Measurements from ENCODE around the gene SSX1. TPM values are rescaled to one million over a fixed set of nuclear protein-coding genes. Genes with fewer than 3 reads are reported as not detected.
"Not testable (repeated sequence)": the region's sequence is repeated elsewhere in the genome, so short reads cannot be mapped to it uniquely, and the experiment has no call there.

The SSX1 gene
- total RNA-seq, 1 experiment from 2014 or later, result not detected

GRCh38 chrX:48278958-48279357 lies 23.8 kb downstream of the SSX1 start:
- CTCF ChIA-PET, result no interaction called here
- DNase-seq, result peak; percentile 2 to 34
- Mint-ChIP-seq H3K4me3 (ENCODE audit: unreplicated experiment) (no peak overlapping the region), H3K27ac (ENCODE audit: unreplicated experiment) (no peak overlapping the region), H3K4me1 (ENCODE audit: low read depth, unreplicated experiment) (no peaks in the 10 kb centered on the region), H3K27me3 (ENCODE audit: insufficient read depth, unreplicated experiment) (no peaks in the 10 kb centered on the region), H3K36me3 (ENCODE audit: insufficient read depth, unreplicated experiment) (no peaks in the 10 kb centered on the region), H3K9me3 (ENCODE audit: unreplicated experiment) (no peaks in the 10 kb centered on the region)
- Histone ChIP-seq H3K4me1 (no peaks in the 10 kb centered on the region), H3K4me3 (ENCODE audit: low read depth, low read length) (no peak overlapping the region), H3K9me3 (no peaks in the 10 kb centered on the region), H3K36me3 (ENCODE audit: control insufficient read depth, insufficient read depth, low read length) (no peaks in the 10 kb centered on the region), H3K27me3 (replicated peaks; ENCODE audit: control insufficient read depth, insufficient read depth, low read length) (no peaks in the 10 kb centered on the region)
- no peak for TF ChIP-seq CTCF (IDR thresholded peaks at IDR 0.05; ENCODE audit: insufficient read depth in 1 of 2, low read depth in 1 of 2, low read length in 1 of 2, severe bottlenecking in 1 of 2, unreplicated experiment in 1 of 2)
- intact Hi-C loops (cut with micrococcal nuclease; ENCODE audit: unreplicated experiment), result no loop called here
- POLR2A ChIA-PET, result no interaction called here
- BruUV-seq (replicated peaks), result no TSS peak

GRCh38 chrX:48280729-48281128 lies 25.5 kb downstream of the SSX1 start:
- POLR2A ChIA-PET; H3K9me3 Mint-ChIP-seq (ENCODE audit: unreplicated experiment); H3K9me3 ChIP-seq; H3K4me3 ChIP-seq (ENCODE audit: low read depth, low read length); CTCF ChIA-PET; intact Hi-C loops (cut with micrococcal nuclease; ENCODE audit: unreplicated experiment); H3K36me3 ChIP-seq (ENCODE audit: control insufficient read depth, insufficient read depth, low read length); BruUV-seq (replicated peaks); H3K27me3 ChIP-seq (replicated peaks; ENCODE audit: control insufficient read depth, insufficient read depth, low read length); H3K4me1 ChIP-seq; DNase-seq; H3K4me3 Mint-ChIP-seq (ENCODE audit: unreplicated experiment); H3K27me3 Mint-ChIP-seq (ENCODE audit: insufficient read depth, unreplicated experiment); H3K27ac Mint-ChIP-seq (ENCODE audit: unreplicated experiment); H3K4me1 Mint-ChIP-seq (ENCODE audit: low read depth, unreplicated experiment); H3K36me3 Mint-ChIP-seq (ENCODE audit: insufficient read depth, unreplicated experiment): not testable (repeated sequence)

- Mint-ChIP-seq H3K9me3 (ENCODE audit: unreplicated experiment) (no peaks in the 10 kb centered on the region), H3K4me3 (ENCODE audit: unreplicated experiment) (no peak overlapping the region), H3K36me3 (ENCODE audit: insufficient read depth, unreplicated experiment) (no peaks in the 10 kb centered on the region), H3K27ac (ENCODE audit: unreplicated experiment) (no peak overlapping the region), H3K4me1 (ENCODE audit: low read depth, unreplicated experiment) (no peaks in the 10 kb centered on the region), H3K27me3 (ENCODE audit: insufficient read depth, unreplicated experiment) (no peaks in the 10 kb centered on the region)
- no peaks in the 10 kb centered on the region for H3K9me3 ChIP-seq
- H3K36me3 ChIP-seq (ENCODE audit: control insufficient read depth, insufficient read depth, low read length), result no peaks in the 10 kb centered on the region
- no peak for TF ChIP-seq CTCF (IDR thresholded peaks at IDR 0.05; ENCODE audit: insufficient read depth in 1 of 2, low read depth in 1 of 2, low read length in 1 of 2, severe bottlenecking in 1 of 2, unreplicated experiment in 1 of 2)
- ChIA-PET POLR2A (no interaction called here), CTCF (no interaction called here)
- intact Hi-C loops (cut with micrococcal nuclease; ENCODE audit: unreplicated experiment), result no loop called here
- H3K27me3 ChIP-seq (replicated peaks; ENCODE audit: control insufficient read depth, insufficient read depth, low read length), result no peaks in the 10 kb centered on the region
- no peak for DNase-seq
- BruUV-seq (replicated peaks), result no TSS peak
- no peaks in the 10 kb centered on the region for H3K4me1 ChIP-seq
- H3K4me3 ChIP-seq (ENCODE audit: low read depth, low read length), result no peak overlapping the region
Measured at GRCh38 chrX:48306175-48306574, 51.0 kb downstream of the SSX1 start.

- H3K27ac Mint-ChIP-seq (ENCODE audit: unreplicated experiment); H3K9me3 ChIP-seq; H3K36me3 ChIP-seq (ENCODE audit: control insufficient read depth, insufficient read depth, low read length); H3K4me3 ChIP-seq (ENCODE audit: low read depth, low read length); POLR2A ChIA-PET; intact Hi-C loops (cut with micrococcal nuclease; ENCODE audit: unreplicated experiment); H3K4me3 Mint-ChIP-seq (ENCODE audit: unreplicated experiment); DNase-seq; CTCF ChIA-PET; H3K36me3 Mint-ChIP-seq (ENCODE audit: insufficient read depth, unreplicated experiment); H3K4me1 ChIP-seq; H3K27me3 Mint-ChIP-seq (ENCODE audit: insufficient read depth, unreplicated experiment); H3K4me1 Mint-ChIP-seq (ENCODE audit: low read depth, unreplicated experiment); H3K9me3 Mint-ChIP-seq (ENCODE audit: unreplicated experiment); H3K27me3 ChIP-seq (replicated peaks; ENCODE audit: control insufficient read depth, insufficient read depth, low read length); BruUV-seq (replicated peaks): not testable (repeated sequence)
Measured at GRCh38 chrX:48313996-48314395, 58.8 kb downstream of the SSX1 start.

Other genes starting within 250 kb of the SSX1 start
- not detected in 2 replicates for gene SPACA5, start 248.4 kb upstream of the SSX1 start, total RNA-seq (2022)
- 2.0 and 2.7 TPM in 2 replicates for gene ZNF630, start 183.8 kb upstream of the SSX1 start, total RNA-seq (2022)
- not detected in 2 replicates for gene SPACA5B, start 124.8 kb upstream of the SSX1 start, total RNA-seq (2022)
- gene SSX5, start 58.6 kb upstream of the SSX1 start, total RNA-seq (2022), result not detected in 2 replicates
- gene SSX3, start 101.3 kb downstream of the SSX1 start, total RNA-seq (2022), result not detected in 2 replicates
- gene SSX4, start 128.1 kb downstream of the SSX1 start, total RNA-seq (2022), result not detected in 2 replicates
- not detected in 2 replicates for gene SSX4B, start 156.6 kb downstream of the SSX1 start, total RNA-seq (2022)
- gene SLC38A5, start 214.9 kb downstream of the SSX1 start, total RNA-seq (2022), result 0.95 TPM in 1 of 2 replicates, not detected in the other
- 41.1 and 41.6 TPM in 2 replicates for gene FTSJ1, start 220.8 kb downstream of the SSX1 start, total RNA-seq (2022)

Data from Caco-2 (cell line).